Measurements from ENCODE around the gene CDK5RAP2.

CDK5RAP2 gene

DNA sequence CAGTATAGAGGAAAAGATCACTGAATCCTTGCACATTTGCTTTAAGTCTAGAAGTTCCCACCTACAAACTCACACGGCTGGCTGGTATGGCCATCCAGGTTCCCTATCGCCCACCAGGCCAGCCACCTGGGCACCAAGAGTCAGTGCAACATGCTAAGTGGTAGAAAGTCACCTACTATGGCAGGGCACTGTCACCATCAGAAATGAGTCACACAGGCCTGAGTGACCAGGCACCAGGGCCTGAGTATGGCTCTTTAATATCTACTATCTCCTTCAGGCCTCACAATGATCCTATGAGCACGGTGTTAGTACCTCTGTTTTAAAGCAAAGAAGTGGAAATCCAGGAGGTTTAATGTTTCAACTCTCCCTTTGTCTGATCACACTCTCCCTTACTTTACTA is 156.2 kb downstream of the CDK5RAP2 start:
- TF ChIP-seq, protein P1, sequence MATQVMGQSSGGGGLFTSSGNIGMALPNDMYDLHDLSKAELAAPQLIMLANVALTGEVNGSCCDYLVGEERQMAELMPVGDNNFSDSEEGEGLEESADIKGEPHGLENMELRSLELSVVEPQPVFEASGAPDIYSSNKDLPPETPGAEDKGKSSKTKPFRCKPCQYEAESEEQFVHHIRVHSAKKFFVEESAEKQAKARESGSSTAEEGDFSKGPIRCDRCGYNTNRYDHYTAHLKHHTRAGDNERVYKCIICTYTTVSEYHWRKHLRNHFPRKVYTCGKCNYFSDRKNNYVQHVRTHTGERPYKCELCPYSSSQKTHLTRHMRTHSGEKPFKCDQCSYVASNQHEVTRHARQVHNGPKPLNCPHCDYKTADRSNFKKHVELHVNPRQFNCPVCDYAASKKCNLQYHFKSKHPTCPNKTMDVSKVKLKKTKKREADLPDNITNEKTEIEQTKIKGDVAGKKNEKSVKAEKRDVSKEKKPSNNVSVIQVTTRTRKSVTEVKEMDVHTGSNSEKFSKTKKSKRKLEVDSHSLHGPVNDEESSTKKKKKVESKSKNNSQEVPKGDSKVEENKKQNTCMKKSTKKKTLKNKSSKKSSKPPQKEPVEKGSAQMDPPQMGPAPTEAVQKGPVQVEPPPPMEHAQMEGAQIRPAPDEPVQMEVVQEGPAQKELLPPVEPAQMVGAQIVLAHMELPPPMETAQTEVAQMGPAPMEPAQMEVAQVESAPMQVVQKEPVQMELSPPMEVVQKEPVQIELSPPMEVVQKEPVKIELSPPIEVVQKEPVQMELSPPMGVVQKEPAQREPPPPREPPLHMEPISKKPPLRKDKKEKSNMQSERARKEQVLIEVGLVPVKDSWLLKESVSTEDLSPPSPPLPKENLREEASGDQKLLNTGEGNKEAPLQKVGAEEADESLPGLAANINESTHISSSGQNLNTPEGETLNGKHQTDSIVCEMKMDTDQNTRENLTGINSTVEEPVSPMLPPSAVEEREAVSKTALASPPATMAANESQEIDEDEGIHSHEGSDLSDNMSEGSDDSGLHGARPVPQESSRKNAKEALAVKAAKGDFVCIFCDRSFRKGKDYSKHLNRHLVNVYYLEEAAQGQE (IDR thresholded peaks at IDR 0.05; ENCODE audit: insufficient replicate concordance, low read depth), result no peak
- TF ChIP-seq GABPA (IDR thresholded peaks at IDR 0.05; ENCODE audit: low read depth) (no peak), SPI1 (IDR thresholded peaks at IDR 0.05; ENCODE audit: borderline replicate concordance, low read depth) (no peak), POLR2AphosphoS5 (IDR thresholded peaks at IDR 0.05; ENCODE audit: low read depth) (no peak)
- TF ChIP-seq, protein P2, sequence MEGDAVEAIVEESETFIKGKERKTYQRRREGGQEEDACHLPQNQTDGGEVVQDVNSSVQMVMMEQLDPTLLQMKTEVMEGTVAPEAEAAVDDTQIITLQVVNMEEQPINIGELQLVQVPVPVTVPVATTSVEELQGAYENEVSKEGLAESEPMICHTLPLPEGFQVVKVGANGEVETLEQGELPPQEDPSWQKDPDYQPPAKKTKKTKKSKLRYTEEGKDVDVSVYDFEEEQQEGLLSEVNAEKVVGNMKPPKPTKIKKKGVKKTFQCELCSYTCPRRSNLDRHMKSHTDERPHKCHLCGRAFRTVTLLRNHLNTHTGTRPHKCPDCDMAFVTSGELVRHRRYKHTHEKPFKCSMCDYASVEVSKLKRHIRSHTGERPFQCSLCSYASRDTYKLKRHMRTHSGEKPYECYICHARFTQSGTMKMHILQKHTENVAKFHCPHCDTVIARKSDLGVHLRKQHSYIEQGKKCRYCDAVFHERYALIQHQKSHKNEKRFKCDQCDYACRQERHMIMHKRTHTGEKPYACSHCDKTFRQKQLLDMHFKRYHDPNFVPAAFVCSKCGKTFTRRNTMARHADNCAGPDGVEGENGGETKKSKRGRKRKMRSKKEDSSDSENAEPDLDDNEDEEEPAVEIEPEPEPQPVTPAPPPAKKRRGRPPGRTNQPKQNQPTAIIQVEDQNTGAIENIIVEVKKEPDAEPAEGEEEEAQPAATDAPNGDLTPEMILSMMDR (IDR thresholded peaks at IDR 0.05; ENCODE audit: insufficient read depth, low read length), result no peak
- no peak for DNase-seq (ENCODE audit: low read depth in 1 of 2, low spot score in 1 of 2)
- Histone ChIP-seq H3K27ac (replicated peaks) (no peak overlapping the region), H3K4me3 (replicated peaks; ENCODE audit: insufficient read depth, low read length) (no peak overlapping the region), H3K27me3 (ENCODE audit: insufficient read depth, poor library complexity, severe bottlenecking) (no peaks in the 10 kb centered on the region)

DNA sequence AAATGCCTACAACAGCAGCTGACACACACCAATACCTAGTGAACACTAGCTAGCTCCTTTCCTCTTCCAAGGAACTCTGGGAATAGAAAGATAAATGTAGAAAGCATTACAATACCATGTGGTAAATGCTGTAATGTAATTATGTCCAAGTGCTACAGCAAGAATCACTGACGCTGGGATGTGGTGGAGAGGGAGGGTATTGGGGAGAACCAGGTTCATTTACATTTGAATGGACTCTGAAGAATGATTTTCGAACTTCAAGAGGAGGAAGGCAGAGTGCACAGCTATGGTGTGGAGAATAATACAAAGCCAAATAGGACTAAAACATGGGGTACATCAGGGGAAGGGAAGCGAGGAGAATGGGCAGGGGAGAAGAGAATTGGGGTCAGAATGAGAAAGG is 158.0 kb downstream of the CDK5RAP2 start:
- Histone ChIP-seq H3K27ac (replicated peaks) (no peak overlapping the region), H3K27me3 (ENCODE audit: insufficient read depth, poor library complexity, severe bottlenecking) (no peaks in the 10 kb centered on the region), H3K4me3 (replicated peaks; ENCODE audit: insufficient read depth, low read length) (no peak overlapping the region)
- TF ChIP-seq SPI1 (IDR thresholded peaks at IDR 0.05; ENCODE audit: borderline replicate concordance, low read depth) (no peak), GABPA (IDR thresholded peaks at IDR 0.05; ENCODE audit: low read depth) (no peak), POLR2AphosphoS5 (IDR thresholded peaks at IDR 0.05; ENCODE audit: low read depth) (no peak)
- TF ChIP-seq, protein P1 (IDR thresholded peaks at IDR 0.05; ENCODE audit: insufficient replicate concordance, low read depth), result no peak
- TF ChIP-seq, protein P2 (IDR thresholded peaks at IDR 0.05; ENCODE audit: insufficient read depth, low read length), result no peak
- no peak for DNase-seq (ENCODE audit: low read depth in 1 of 2, low spot score in 1 of 2)

DNA sequence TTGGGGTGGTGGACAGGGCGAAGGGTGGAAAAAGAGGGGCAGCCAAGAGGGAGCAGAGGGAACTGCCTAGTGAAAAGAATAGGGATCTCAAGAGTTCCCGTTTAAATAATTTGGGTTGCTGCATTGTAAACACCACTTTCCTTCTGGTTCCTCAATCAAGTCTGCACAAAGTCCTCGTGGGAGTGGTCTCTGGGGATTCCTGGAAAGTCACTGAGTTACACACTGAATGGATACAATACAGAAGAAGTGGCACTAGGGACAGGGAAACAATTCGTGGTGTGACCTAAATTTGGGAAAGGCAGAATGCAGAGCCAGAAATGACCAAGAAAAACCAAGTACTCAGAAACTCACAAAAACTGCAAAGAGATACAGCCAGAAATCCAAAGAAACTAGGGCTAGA is 161.7 kb downstream of the CDK5RAP2 start:
- DNase-seq (ENCODE audit: low read depth in 1 of 2, low spot score in 1 of 2), result no peak
- no peaks in the 10 kb centered on the region for H3K27me3 ChIP-seq (ENCODE audit: insufficient read depth, poor library complexity, severe bottlenecking)
- TF ChIP-seq POLR2AphosphoS5 (IDR thresholded peaks at IDR 0.05; ENCODE audit: low read depth), result no peak
- TF ChIP-seq, protein P2 (IDR thresholded peaks at IDR 0.05; ENCODE audit: insufficient read depth, low read length), result no peak
- no peak for TF ChIP-seq GABPA (IDR thresholded peaks at IDR 0.05; ENCODE audit: low read depth)
- TF ChIP-seq, protein P1 (IDR thresholded peaks at IDR 0.05; ENCODE audit: insufficient replicate concordance, low read depth), result no peak
- no peak for TF ChIP-seq SPI1 (IDR thresholded peaks at IDR 0.05; ENCODE audit: borderline replicate concordance, low read depth)
- no peak overlapping the region for H3K4me3 ChIP-seq (replicated peaks; ENCODE audit: insufficient read depth, low read length)
- H3K27ac ChIP-seq (replicated peaks), result no peak overlapping the region
